ENCODE measurements around the gene TUSC2.

DNA sequence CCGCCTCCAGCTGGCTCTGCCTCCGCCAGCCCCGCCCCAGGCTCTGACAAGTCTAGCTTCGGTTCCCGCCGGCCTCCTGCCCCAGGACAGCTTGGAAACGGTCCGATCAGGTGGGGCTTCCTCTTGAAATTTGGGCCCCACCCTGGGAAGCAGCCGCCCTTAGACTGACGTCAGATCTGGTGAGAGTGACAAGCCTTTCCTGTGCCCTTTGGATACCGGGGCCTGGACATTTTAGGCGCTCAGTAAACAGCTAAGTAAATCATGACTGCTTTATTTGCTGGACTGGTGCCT is 28.4 kb downstream of the TUSC2 start:
- TF ChIP-seq, protein P1, sequence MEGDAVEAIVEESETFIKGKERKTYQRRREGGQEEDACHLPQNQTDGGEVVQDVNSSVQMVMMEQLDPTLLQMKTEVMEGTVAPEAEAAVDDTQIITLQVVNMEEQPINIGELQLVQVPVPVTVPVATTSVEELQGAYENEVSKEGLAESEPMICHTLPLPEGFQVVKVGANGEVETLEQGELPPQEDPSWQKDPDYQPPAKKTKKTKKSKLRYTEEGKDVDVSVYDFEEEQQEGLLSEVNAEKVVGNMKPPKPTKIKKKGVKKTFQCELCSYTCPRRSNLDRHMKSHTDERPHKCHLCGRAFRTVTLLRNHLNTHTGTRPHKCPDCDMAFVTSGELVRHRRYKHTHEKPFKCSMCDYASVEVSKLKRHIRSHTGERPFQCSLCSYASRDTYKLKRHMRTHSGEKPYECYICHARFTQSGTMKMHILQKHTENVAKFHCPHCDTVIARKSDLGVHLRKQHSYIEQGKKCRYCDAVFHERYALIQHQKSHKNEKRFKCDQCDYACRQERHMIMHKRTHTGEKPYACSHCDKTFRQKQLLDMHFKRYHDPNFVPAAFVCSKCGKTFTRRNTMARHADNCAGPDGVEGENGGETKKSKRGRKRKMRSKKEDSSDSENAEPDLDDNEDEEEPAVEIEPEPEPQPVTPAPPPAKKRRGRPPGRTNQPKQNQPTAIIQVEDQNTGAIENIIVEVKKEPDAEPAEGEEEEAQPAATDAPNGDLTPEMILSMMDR (IDR thresholded peaks at IDR 0.05) = no peak
- TF ChIP-seq EZH2 (IDR thresholded peaks at IDR 0.05; ENCODE audit: borderline replicate concordance, insufficient read depth, low read depth, low read length, poor library complexity, severe bottlenecking) = no peak
